ENCODE measurements around the gene TMEM123.

Gene TMEM123

GRCh38 chr11:102346748-102347461, 105.7 kb downstream of the TMEM123 start, which contains the start of gene BIRC2:
BIRC2 (plus strand) TSS chr11:102347214; CDS start chr11:102349855, 2,641 bp downstream.
- peaks cover 24% of the 10 kb centered on the region for H3K36me3 Mint-ChIP-seq (ENCODE audit: low read depth)
- H3K27ac Mint-ChIP-seq: peak within 1 kb of the TSS; percentile 99
- DNase-seq: peak; percentile 98
- peaks cover 2% of the 10 kb centered on the region for H3K27me3 Mint-ChIP-seq (ENCODE audit: low read depth, poor library complexity)
- peaks cover 42% of the 10 kb centered on the region for H3K4me1 Mint-ChIP-seq
- peak; percentile 61 for TF ChIP-seq CTCF (IDR thresholded peaks at IDR 0.05)
- no peaks in the 10 kb centered on the region for H3K9me3 Mint-ChIP-seq
- peak within 1 kb of the TSS; percentile 87 for H3K4me3 Mint-ChIP-seq

- H3K27me3 Mint-ChIP-seq (ENCODE audit: low read depth, poor library complexity): no peaks in the 10 kb centered on the region
- no peak for TF ChIP-seq CTCF (IDR thresholded peaks at IDR 0.05)
- peaks cover 42% of the 10 kb centered on the region for H3K4me1 Mint-ChIP-seq
- H3K9me3 Mint-ChIP-seq: no peaks in the 10 kb centered on the region
- DNase-seq: no peak
- H3K36me3 Mint-ChIP-seq (ENCODE audit: low read depth): peaks cover 19% of the 10 kb centered on the region
- H3K27ac Mint-ChIP-seq: peak overlapping the region; percentile 88
- H3K4me3 Mint-ChIP-seq: peak overlapping the region; percentile 87
These were observed 106.2 kb downstream of the TMEM123 start for GRCh38 chr11:102346456-102346747.
